ENCODE measurements around the gene JAKMIP1.

GRCh38 chr4:6175426-6175825, 24.9 kb downstream of the JAKMIP1 start:
- TF ChIP-seq CTCF (IDR thresholded peaks at IDR 0.05) (no peak), POLR2A (IDR thresholded peaks at IDR 0.05) (no peak)

All from esophagus squamous epithelium (tissue), 4 donors.